ENCODE data around the gene MLST8.

The MLST8 gene

DNA sequence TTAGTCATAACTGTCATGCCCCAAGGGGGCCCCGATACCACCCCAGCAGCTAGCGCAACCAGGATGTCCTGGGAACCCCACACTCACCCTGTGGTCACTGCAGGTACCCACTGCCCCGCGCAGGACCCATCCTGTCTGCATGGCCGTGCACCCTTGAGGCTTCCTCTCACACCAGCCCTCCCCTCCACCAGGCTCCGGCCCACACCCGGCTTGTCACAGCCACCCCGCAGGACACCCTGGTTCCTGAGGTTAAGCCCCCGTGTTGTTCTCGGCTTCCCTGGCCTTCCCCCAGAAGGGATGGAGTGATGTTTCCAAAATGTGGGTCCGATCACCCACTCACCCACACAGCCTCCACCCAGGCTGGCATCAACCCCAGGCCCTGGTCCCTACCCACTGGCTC is 38.5 kb downstream of the MLST8 start:
- TF ChIP-seq, protein P1, sequence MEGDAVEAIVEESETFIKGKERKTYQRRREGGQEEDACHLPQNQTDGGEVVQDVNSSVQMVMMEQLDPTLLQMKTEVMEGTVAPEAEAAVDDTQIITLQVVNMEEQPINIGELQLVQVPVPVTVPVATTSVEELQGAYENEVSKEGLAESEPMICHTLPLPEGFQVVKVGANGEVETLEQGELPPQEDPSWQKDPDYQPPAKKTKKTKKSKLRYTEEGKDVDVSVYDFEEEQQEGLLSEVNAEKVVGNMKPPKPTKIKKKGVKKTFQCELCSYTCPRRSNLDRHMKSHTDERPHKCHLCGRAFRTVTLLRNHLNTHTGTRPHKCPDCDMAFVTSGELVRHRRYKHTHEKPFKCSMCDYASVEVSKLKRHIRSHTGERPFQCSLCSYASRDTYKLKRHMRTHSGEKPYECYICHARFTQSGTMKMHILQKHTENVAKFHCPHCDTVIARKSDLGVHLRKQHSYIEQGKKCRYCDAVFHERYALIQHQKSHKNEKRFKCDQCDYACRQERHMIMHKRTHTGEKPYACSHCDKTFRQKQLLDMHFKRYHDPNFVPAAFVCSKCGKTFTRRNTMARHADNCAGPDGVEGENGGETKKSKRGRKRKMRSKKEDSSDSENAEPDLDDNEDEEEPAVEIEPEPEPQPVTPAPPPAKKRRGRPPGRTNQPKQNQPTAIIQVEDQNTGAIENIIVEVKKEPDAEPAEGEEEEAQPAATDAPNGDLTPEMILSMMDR (IDR thresholded peaks at IDR 0.05; ENCODE audit: low read depth, low read length), result no peak
- DNase-seq (ENCODE audit: low read depth, low spot score), result no peak
- no peak overlapping the region for H3K4me3 ChIP-seq (ENCODE audit: low read depth, low read length)
- in situ Hi-C loops (cut with HindIII; ENCODE audit: low sequenced_read_pairs), result no loop called here

DNA sequence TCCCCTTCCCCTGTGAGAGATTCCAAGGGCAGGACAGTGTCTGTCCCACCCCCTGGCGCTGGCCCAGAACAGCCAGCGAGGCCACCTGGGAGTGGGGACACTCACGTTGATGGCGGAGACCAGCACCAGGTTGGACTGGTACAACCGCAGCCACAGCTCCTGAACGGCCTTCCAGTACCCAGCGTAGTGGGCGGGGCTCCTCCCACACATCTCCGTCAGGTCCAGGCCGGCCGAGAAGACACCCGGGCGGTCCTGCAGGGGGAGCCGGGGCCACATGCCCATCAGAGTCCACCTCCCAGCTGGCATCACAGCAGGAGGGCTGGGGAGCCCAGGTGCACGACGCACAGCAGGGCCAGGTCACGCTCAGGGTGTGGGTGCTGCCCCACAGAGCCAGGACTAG is 39.0 kb downstream of the MLST8 start:
- H3K4me3 ChIP-seq (ENCODE audit: low read depth, low read length), result no peak overlapping the region
- DNase-seq (ENCODE audit: low read depth, low spot score), result no peak
- TF ChIP-seq, protein P1 (IDR thresholded peaks at IDR 0.05; ENCODE audit: low read depth, low read length), result no peak
- in situ Hi-C loops (cut with HindIII; ENCODE audit: low sequenced_read_pairs), result no loop called here

DNA sequence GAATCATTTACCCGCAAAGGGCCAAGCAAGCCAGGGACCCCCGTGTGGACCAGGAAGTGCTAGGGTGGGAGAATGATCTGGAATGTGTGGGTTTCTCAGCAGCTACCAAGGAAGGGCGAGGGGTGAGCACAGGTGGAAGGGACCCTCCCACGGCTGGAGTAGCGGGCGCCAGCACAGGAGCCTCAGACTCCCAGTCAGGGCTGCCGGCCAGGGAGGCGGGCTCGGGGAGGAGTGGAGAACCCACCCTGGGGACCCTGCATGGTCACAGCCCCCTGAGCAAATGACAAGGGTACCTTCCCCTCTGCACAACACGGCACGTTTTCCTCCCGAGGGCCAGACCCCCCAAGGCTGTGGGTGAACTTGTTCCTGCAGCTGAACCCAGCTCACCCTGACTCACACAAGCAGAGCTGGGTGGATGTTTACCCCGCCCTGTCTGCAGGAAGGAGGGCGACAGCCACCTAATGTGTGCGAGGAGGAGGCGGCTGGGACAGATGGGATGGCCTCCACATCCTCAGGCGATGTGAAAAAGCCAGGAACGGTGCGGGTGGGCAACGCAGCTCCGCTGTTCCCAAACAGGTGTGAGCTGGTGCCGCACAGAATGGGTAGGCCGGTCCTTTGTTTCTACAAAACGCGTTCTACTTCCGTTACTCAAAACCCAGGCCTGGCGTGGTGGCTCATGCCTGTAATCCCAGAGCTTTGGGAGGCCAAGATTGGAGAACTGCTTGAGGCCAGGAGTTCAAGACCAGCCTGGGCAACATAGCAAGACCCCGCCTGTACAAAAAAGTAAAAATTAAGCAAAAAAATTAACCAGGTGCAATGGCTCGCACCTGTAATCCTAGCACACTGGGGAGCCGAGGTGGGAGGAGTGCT is 39.9 kb downstream of the MLST8 start:
- DNase-seq (ENCODE audit: low read depth, low spot score), result no peak
- in situ Hi-C loops (cut with HindIII; ENCODE audit: low sequenced_read_pairs), result no loop called here
- TF ChIP-seq, protein P1 (IDR thresholded peaks at IDR 0.05; ENCODE audit: low read depth, low read length), result no peak
- no peak overlapping the region for H3K4me3 ChIP-seq (ENCODE audit: low read depth, low read length)

DNA sequence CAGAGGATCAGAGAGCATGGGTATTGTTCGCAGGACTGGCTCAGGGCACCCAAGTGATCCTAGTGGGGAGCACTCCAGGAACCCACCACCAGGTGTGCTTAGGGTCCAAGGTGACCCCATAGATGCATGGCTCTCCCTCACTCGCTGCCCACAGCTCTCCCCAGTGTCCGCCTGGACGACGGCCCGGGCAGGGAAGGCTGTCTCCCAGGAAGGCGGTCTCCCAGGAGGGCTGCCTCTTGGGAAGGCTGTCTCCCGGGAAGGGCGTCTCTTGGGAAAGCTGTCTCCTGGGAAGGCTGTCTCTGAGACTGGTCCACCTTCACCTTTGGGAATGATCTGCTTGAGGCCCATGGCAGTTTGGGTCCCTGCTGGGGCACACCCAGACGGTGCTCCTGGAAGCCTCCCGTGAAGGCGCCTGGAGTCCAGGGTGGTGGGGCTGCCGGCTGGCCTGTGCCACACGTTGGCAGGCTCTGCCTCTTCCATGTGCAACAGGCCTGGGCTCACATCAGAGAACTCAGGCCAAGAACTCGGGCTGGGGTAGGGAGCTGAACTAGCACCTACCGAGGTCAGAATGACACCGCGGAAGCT is 41.1 kb downstream of the MLST8 start:
- in situ Hi-C loops (cut with HindIII; ENCODE audit: low sequenced_read_pairs), result no loop called here
- no peak overlapping the region for H3K4me3 ChIP-seq (ENCODE audit: low read depth, low read length)
- TF ChIP-seq, protein P1 (IDR thresholded peaks at IDR 0.05; ENCODE audit: low read depth, low read length), result no peak
- DNase-seq (ENCODE audit: low read depth, low spot score), result no peak

DNA sequence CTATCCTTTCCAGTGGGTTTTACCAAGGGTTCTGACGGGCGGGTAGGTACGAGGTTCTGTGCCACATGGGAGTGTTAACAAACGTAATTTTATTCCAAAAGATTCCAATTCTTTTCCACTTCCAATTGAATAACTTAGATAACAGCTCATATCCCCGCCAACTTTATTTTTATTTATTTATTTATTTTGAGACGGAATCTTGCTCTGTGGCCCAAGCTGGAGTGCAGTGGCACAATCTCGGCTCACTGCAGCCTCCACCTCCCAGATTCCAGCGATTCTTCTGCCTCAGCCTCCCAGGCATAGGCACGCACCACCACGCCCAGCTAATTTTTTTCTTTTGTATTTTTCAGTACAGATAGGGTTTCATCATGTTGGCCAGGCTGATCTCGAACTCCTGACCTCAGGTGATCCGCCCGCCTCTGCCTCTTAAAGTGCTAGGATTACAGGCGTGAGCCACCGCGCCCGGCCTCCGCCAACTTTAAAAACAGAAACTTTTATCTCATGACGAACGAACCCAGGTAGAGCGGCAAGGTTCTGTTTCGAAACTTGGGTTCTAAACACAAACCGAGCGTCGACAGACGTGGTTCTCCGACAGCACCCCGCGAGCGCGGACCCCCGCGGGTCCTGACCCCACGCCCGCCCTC is 45.5 kb downstream of the MLST8 start:
- H3K4me3 ChIP-seq (ENCODE audit: low read depth, low read length), result peak overlapping the region; percentile 68
- DNase-seq (ENCODE audit: low read depth, low spot score), result peak; percentile 24
- in situ Hi-C loops (cut with HindIII; ENCODE audit: low sequenced_read_pairs), result no loop called here
- TF ChIP-seq, protein P1 (IDR thresholded peaks at IDR 0.05; ENCODE audit: low read depth, low read length), result no peak

DNA sequence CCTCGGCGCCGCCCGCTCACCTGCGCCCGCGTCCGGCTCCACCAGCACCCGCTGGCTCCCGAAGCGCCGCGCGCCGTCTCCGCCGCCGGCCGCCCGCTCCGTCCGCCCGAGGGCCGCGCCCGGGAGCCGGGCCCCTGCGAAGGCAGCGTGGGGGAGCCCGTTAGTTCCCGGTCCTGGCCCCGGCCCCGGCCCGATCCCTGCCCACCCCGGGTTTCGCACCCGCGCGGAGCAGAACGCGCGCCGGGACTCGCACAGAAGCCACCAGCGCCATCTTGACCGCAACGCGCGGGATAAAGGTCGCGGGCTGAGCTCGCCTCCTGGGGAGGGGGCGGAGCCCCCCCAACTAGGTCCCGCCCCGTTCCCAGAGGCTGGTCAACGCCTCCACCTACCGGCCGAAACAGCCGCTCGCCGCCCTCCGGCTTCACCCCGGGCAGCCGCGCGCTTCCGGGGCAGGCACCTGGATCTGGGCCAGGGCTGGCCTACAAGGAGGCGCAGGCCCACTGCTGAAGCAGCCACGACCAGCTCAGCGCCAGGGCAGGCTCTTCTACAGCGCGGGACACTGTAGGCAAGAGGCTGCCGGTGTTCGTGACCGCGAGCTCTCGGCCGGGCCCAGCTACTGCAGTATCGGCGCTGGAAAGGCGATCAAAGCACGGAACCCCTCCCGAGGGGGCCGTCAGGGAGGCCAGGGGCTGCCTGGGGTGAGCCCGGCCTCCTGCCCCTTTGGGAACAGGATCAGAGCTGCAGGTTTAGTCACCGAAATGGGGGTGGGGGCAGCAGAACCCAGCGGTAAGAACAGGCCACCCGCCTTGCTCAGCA is 46.2 kb downstream of the MLST8 start, which contains the start of gene ECI1:
Gene ECI1 (minus strand): TSS at position 292 of the 816 bp plus-strand sequence. CDS start 21 bp downstream, at position 271.
- in situ Hi-C loops (cut with HindIII; ENCODE audit: low sequenced_read_pairs), result no loop called here
- DNase-seq (ENCODE audit: low read depth, low spot score), result peak; percentile 96
- TF ChIP-seq, protein P1 (IDR thresholded peaks at IDR 0.05; ENCODE audit: low read depth, low read length), result peak; percentile 67
- peak within 1 kb of the TSS; percentile 68 for H3K4me3 ChIP-seq (ENCODE audit: low read depth, low read length)

Data from astrocyte of the spinal cord (primary cell).